K562 (cell line): ENCODE measurements around the gene TRNAU1AP. TPM values are rescaled to one million over a fixed set of nuclear protein-coding genes. Genes with fewer than 3 reads are reported as not detected.

Source experiments
- FOXJ3 ChIP-seq: sonication (generic); formaldehyde crosslinking; IDR thresholded peaks from 2 replicates; pipeline ENCODE4 v1.4.0; 2020; ENCODE audit warnings: mild to moderate bottlenecking, missing genetic modification reagents
- HDAC3 ChIP-seq: fragments of 450-650 bp; IDR thresholded peaks from 2 replicates; pipeline ENCODE4 v1.6.1; 2018; ENCODE audit warnings: borderline replicate concordance, mild to moderate bottlenecking, moderate library complexity; ENCODE audit not compliant: partially characterized antibody
- HMGN3 ChIP-seq: IDR thresholded peaks from 2 replicates; pipeline ENCODE4 v1.6.1; 2011; ENCODE audit warnings: borderline replicate concordance, low read depth, mild to moderate bottlenecking, mixed read lengths, low read length; ENCODE audit not compliant: insufficient read length; ENCODE audit errors: extremely low read depth
- ILK ChIP-seq: fragments of 450-650 bp; IDR thresholded peaks from 2 replicates; pipeline ENCODE4 v1.6.1; 2016; ENCODE audit warnings: missing genetic modification characterization, low read depth, mild to moderate bottlenecking, missing compliant biosample characterization, moderate library complexity, borderline replicate concordance
- NR1H2 ChIP-seq: sonication (generic); formaldehyde crosslinking; IDR thresholded peaks from 2 replicates; pipeline ENCODE4 v1.4.0; 2020; ENCODE audit warnings: mild to moderate bottlenecking, missing genetic modification reagents
- POLR2H ChIP-seq: IDR thresholded peaks from 2 replicates; pipeline ENCODE4 v1.6.1; 2016; ENCODE audit warnings: missing genetic modification characterization, low read depth, mild to moderate bottlenecking, control low read depth, missing compliant biosample characterization, moderate library complexity
- RBM39 ChIP-seq: fragments of 200-400 bp; formaldehyde crosslinking; optimal IDR thresholded peaks from 2 replicates; pipeline ENCODE3; 2018; ENCODE audit warnings: low read depth, low read length
- TAF15 ChIP-seq: fragments of 200-400 bp; formaldehyde crosslinking; IDR thresholded peaks from 2 replicates; pipeline ENCODE4 v1.6.1; 2017; ENCODE audit warnings: mild to moderate bottlenecking, low read depth, low read length, moderate library complexity
- ZNF12 ChIP-seq: sonication (generic); formaldehyde crosslinking; IDR thresholded peaks from 2 replicates; pipeline ENCODE4 v1.4.0; 2020; ENCODE audit warnings: mild to moderate bottlenecking, missing genetic modification reagents
- ZNF324 ChIP-seq: fragments of 250-450 bp; sonication (Bioruptor Pico); IDR thresholded peaks from 2 replicates; pipeline ENCODE4 v1.4.0; 2020; ENCODE audit warnings: mild to moderate bottlenecking
- ZNF347 ChIP-seq: fragments of 450-650 bp; formaldehyde crosslinking; IDR thresholded peaks from 2 replicates; pipeline ENCODE4 v1.4.0; 2020; ENCODE audit warnings: low read depth, mild to moderate bottlenecking, moderate library complexity
- polyA plus RNA-seq, 8 experiments: library from polyadenylated mRNA; depleted of rRNA in 4 of 8; stranded (reverse) in 5 of 8; unstranded in 3 of 8; fragments of >200 nt; fragmentation: Nextera tagmentation in 2 of 8; fragmentation: Illumina TruSeq in 1 of 8; extraction: Ambion mirVana in 2 of 8; extraction: Trizol in 1 of 8; gene quantifications; 2 replicates each; pipeline versions ENCODE4 v1.2.1 to v1.2.3, GENCODE V29; 2011 to 2014; ENCODE audit warnings: inconsistent platforms in 1 of 8, missing spikeins in 1 of 8
- total RNA-seq, 7 experiments: library from RNA; depleted of rRNA in 6 of 7; stranded (reverse); fragments of >200 nt in 6 of 7; fragmentation: Illumina TruSeq in 2 of 7; extraction: Trizol in 2 of 7; gene quantifications; 2 replicates each; pipeline versions ENCODE4 v1.2.1 to v1.2.3, GENCODE V29; 2011 to 2021; ENCODE audit warnings: low replicate concordance in 1 of 7
- TF ChIP-seq, protein P1 (sequence below): fragments of 250-450 bp; sonication (Bioruptor Pico); IDR thresholded peaks from 2 replicates; pipeline ENCODE4 v1.8.0; 2022; ENCODE audit warnings: inconsistent platforms, mild to moderate bottlenecking, moderate library complexity, borderline replicate concordance
- TF ChIP-seq, protein P2 (sequence below): sonication (generic); formaldehyde crosslinking; IDR thresholded peaks from 2 replicates; pipeline ENCODE4 v1.9.0; 2022; ENCODE audit warnings: mild to moderate bottlenecking, missing genetic modification reagents
- TF ChIP-seq, protein P3 (sequence below): IDR thresholded peaks from 2 replicates; pipeline ENCODE4 v1.6.1; 2014; ENCODE audit warnings: antibody characterized with exemption
- TF ChIP-seq, protein P4 (sequence below): fragments of 250-450 bp; sonication (Bioruptor Pico); IDR thresholded peaks from 2 replicates; pipeline ENCODE4 v1.8.0; 2022; ENCODE audit warnings: inconsistent platforms
- TF ChIP-seq, protein P5 (sequence below): fragments of 250-450 bp; sonication (Bioruptor Pico); IDR thresholded peaks from 2 replicates; pipeline ENCODE4 v1.5.0; 2021; ENCODE audit warnings: mild to moderate bottlenecking, borderline replicate concordance

The TRNAU1AP gene
- total and polyA plus RNA-seq, 9 of the 15 experiments (the other 6 are each of a cell fraction or from before 2014, with no cell fraction given) = 34.9 to 110 (median 46.3) TPM

DNA sequence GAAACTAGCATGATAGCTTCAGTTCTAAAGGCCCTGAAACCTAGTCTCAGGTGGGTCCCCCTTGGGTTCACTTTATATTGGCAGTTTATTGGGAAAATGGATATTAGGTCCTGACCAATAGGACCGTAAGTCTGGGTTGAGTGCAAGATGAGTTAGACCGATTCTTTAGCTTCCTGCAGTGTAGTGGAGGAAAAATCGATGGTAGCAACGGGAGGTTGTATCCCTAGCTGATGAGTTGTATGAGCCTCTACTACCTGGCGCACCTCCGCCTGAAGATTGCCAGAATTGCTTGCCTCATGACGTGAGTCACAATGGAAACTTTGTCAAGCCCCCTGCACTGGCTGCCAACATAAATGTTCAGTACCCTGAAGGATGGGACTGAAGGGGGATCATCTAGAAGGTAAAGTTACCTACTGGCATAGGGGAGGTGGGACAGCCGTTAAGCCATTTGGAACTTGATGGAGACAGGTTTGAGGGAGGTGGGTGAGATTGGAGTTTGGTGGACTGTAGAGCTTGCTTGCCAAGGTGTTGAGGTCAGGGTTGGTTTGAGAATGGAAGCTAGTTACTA is 43.1 kb upstream of the TRNAU1AP start (continued):
- TF ChIP-seq, protein P1, sequence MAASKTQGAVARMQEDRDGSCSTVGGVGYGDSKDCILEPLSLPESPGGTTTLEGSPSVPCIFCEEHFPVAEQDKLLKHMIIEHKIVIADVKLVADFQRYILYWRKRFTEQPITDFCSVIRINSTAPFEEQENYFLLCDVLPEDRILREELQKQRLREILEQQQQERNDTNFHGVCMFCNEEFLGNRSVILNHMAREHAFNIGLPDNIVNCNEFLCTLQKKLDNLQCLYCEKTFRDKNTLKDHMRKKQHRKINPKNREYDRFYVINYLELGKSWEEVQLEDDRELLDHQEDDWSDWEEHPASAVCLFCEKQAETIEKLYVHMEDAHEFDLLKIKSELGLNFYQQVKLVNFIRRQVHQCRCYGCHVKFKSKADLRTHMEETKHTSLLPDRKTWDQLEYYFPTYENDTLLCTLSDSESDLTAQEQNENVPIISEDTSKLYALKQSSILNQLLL (CRISPR knock-in tag) = no peak
- peak; percentile 85; the same call in 1 of the 2 replicates for TF ChIP-seq ZNF347
- no peak for TF ChIP-seq TAF15
- TF ChIP-seq, protein P2, sequence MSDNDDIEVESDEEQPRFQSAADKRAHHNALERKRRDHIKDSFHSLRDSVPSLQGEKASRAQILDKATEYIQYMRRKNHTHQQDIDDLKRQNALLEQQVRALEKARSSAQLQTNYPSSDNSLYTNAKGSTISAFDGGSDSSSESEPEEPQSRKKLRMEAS = no peak
- TF ChIP-seq HMGN3 = no peak
- TF ChIP-seq, protein P3, sequence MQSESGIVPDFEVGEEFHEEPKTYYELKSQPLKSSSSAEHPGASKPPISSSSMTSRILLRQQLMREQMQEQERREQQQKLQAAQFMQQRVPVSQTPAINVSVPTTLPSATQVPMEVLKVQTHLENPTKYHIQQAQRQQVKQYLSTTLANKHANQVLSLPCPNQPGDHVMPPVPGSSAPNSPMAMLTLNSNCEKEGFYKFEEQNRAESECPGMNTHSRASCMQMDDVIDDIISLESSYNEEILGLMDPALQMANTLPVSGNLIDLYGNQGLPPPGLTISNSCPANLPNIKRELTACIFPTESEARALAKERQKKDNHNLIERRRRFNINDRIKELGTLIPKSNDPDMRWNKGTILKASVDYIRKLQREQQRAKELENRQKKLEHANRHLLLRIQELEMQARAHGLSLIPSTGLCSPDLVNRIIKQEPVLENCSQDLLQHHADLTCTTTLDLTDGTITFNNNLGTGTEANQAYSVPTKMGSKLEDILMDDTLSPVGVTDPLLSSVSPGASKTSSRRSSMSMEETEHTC = no peak
- TF ChIP-seq ZNF12 (CRISPR knock-in tag) = no peak
- no peak for TF ChIP-seq ILK (tag)
- TF ChIP-seq RBM39 = peak; percentile 75
- no peak for TF ChIP-seq HDAC3
- TF ChIP-seq ZNF324 (CRISPR knock-in tag) = no peak
- TF ChIP-seq, protein P4, sequence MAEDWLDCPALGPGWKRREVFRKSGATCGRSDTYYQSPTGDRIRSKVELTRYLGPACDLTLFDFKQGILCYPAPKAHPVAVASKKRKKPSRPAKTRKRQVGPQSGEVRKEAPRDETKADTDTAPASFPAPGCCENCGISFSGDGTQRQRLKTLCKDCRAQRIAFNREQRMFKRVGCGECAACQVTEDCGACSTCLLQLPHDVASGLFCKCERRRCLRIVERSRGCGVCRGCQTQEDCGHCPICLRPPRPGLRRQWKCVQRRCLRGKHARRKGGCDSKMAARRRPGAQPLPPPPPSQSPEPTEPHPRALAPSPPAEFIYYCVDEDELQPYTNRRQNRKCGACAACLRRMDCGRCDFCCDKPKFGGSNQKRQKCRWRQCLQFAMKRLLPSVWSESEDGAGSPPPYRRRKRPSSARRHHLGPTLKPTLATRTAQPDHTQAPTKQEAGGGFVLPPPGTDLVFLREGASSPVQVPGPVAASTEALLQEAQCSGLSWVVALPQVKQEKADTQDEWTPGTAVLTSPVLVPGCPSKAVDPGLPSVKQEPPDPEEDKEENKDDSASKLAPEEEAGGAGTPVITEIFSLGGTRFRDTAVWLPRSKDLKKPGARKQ = no peak
- TF ChIP-seq, protein P5, sequence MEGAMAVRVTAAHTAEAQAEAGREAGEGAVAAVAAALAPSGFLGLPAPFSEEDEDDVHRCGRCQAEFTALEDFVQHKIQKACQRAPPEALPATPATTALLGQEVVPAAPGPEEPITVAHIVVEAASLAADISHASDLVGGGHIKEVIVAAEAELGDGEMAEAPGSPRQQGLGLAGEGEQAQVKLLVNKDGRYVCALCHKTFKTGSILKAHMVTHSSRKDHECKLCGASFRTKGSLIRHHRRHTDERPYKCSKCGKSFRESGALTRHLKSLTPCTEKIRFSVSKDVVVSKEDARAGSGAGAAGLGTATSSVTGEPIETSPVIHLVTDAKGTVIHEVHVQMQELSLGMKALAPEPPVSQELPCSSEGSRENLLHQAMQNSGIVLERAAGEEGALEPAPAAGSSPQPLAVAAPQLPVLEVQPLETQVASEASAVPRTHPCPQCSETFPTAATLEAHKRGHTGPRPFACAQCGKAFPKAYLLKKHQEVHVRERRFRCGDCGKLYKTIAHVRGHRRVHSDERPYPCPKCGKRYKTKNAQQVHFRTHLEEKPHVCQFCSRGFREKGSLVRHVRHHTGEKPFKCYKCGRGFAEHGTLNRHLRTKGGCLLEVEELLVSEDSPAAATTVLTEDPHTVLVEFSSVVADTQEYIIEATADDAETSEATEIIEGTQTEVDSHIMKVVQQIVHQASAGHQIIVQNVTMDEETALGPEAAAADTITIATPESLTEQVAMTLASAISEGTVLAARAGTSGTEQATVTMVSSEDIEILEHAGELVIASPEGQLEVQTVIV = no peak
- TF ChIP-seq POLR2H (tag) = no peak
- TF ChIP-seq FOXJ3 (CRISPR knock-in tag) = no peak
- TF ChIP-seq NR1H2 (CRISPR knock-in tag) = no peak
